ENCODE data around the gene TECTB. TPM values are rescaled to one million over a fixed set of nuclear protein-coding genes. Genes with fewer than 3 reads are reported as not detected.

TECTB gene
- polyA plus RNA-seq, 4 donors = 0.03 to 0.18 TPM; not detected in 2

- WGBS, 3 donors = 75 to 100% (median 92%) methylated on average over 1 of the region's 1 CpG
- FAIRE-seq = no peak
These were observed 65.6 kb downstream of the TECTB start for GRCh38 chr10:112348759-112349158.

GRCh38 chr10:112349521-112350085 lies 66.4 kb downstream of the TECTB start:
- H3K36me3 ChIP-seq (ENCODE audit: control insufficient read depth in 3 of 3, insufficient read depth in 2 of 3, low read depth in 1 of 3, low read length in 3 of 3) = no peaks in the 10 kb centered on the region
- no peaks in the 10 kb centered on the region for H3K9me3 ChIP-seq (ENCODE audit: control insufficient read depth in 2 of 2, insufficient read depth in 1 of 2, low read depth in 1 of 2, low read length in 1 of 2)
- H3K4me1 ChIP-seq (ENCODE audit: control insufficient read depth in 3 of 3, insufficient read depth in 2 of 3, low read depth in 1 of 3, low read length in 2 of 3) = no peaks in the 10 kb centered on the region
- WGBS, 3 donors = 96% methylated on average over 31 to 46 of the region's 46 CpGs
- no peak overlapping the region for H3K4me3 ChIP-seq (ENCODE audit: low read depth in 1 of 3, low read length in 3 of 3)
- H3K27ac ChIP-seq (ENCODE audit: low read depth in 1 of 3, low read length in 2 of 3) = no peak overlapping the region
- DNase-seq = no peak
- no peaks in the 10 kb centered on the region for H3K27me3 ChIP-seq (ENCODE audit: control insufficient read depth in 3 of 3, insufficient read depth in 3 of 3, low read length in 3 of 3)
- FAIRE-seq = no peak

More at GRCh38 chr10:112348759-112349158, 65.6 kb downstream of the TECTB start:
- Histone ChIP-seq H3K27me3 (ENCODE audit: control insufficient read depth in 3 of 3, insufficient read depth in 3 of 3, low read length in 3 of 3) (no peaks in the 10 kb centered on the region), H3K4me1 (ENCODE audit: control insufficient read depth in 3 of 3, insufficient read depth in 2 of 3, low read depth in 1 of 3, low read length in 2 of 3) (no peaks in the 10 kb centered on the region), H3K36me3 (ENCODE audit: control insufficient read depth in 3 of 3, insufficient read depth in 2 of 3, low read depth in 1 of 3, low read length in 3 of 3) (no peaks in the 10 kb centered on the region), H3K27ac (ENCODE audit: low read depth in 1 of 3, low read length in 2 of 3) (no peak overlapping the region), H3K9me3 (ENCODE audit: control insufficient read depth in 2 of 2, insufficient read depth in 1 of 2, low read depth in 1 of 2, low read length in 1 of 2) (no peaks in the 10 kb centered on the region), H3K4me3 (ENCODE audit: low read depth in 1 of 3, low read length in 3 of 3) (no peak overlapping the region)
- no peak for DNase-seq

- FAIRE-seq = no peak
- whole genome bisulfite sequencing, 3 donors = 88 to 95% (median 93%) methylated on average over 8 of the region's 8 CpGs
These were observed 67.9 kb downstream of the TECTB start for GRCh38 chr10:112351146-112351545.

GRCh38 chr10:112352044-112352443 lies 68.8 kb downstream of the TECTB start:
- no peaks in the 10 kb centered on the region for H3K36me3 ChIP-seq (ENCODE audit: control insufficient read depth in 3 of 3, insufficient read depth in 2 of 3, low read depth in 1 of 3, low read length in 3 of 3)
- 24 to 65% (median 35%) methylated on average over 3 of the region's 3 CpGs for WGBS, 3 donors
- no peaks in the 10 kb centered on the region for H3K4me1 ChIP-seq (ENCODE audit: control insufficient read depth in 3 of 3, insufficient read depth in 2 of 3, low read depth in 1 of 3, low read length in 2 of 3)
- no peaks in the 10 kb centered on the region for H3K27me3 ChIP-seq (ENCODE audit: control insufficient read depth in 3 of 3, insufficient read depth in 3 of 3, low read length in 3 of 3)
- no peak overlapping the region for H3K27ac ChIP-seq (ENCODE audit: low read depth in 1 of 3, low read length in 2 of 3)
- H3K9me3 ChIP-seq (ENCODE audit: control insufficient read depth in 2 of 2, insufficient read depth in 1 of 2, low read depth in 1 of 2, low read length in 1 of 2) = no peaks in the 10 kb centered on the region
- H3K4me3 ChIP-seq (ENCODE audit: low read depth in 1 of 3, low read length in 3 of 3) = no peak overlapping the region
- FAIRE-seq (no peak), DNase-seq (peak; percentile 54 to 68)

More at GRCh38 chr10:112351146-112351545, 67.9 kb downstream of the TECTB start:
- Histone ChIP-seq H3K4me3 (ENCODE audit: low read depth in 1 of 3, low read length in 3 of 3) (no peak overlapping the region), H3K27ac (ENCODE audit: low read depth in 1 of 3, low read length in 2 of 3) (no peak overlapping the region), H3K4me1 (ENCODE audit: control insufficient read depth in 3 of 3, insufficient read depth in 2 of 3, low read depth in 1 of 3, low read length in 2 of 3) (no peaks in the 10 kb centered on the region), H3K9me3 (ENCODE audit: control insufficient read depth in 2 of 2, insufficient read depth in 1 of 2, low read depth in 1 of 2, low read length in 1 of 2) (no peaks in the 10 kb centered on the region), H3K36me3 (ENCODE audit: control insufficient read depth in 3 of 3, insufficient read depth in 2 of 3, low read depth in 1 of 3, low read length in 3 of 3) (no peaks in the 10 kb centered on the region), H3K27me3 (ENCODE audit: control insufficient read depth in 3 of 3, insufficient read depth in 3 of 3, low read length in 3 of 3) (no peaks in the 10 kb centered on the region)
- DNase-seq = no peak

- no peaks in the 10 kb centered on the region for H3K4me1 ChIP-seq (ENCODE audit: control insufficient read depth in 3 of 3, insufficient read depth in 2 of 3, low read depth in 1 of 3, low read length in 2 of 3)
- no peaks in the 10 kb centered on the region for H3K27me3 ChIP-seq (ENCODE audit: control insufficient read depth in 3 of 3, insufficient read depth in 3 of 3, low read length in 3 of 3)
- no peaks in the 10 kb centered on the region for H3K36me3 ChIP-seq (ENCODE audit: control insufficient read depth in 3 of 3, insufficient read depth in 2 of 3, low read depth in 1 of 3, low read length in 3 of 3)
- FAIRE-seq = no peak
- H3K27ac ChIP-seq (ENCODE audit: low read depth in 1 of 3, low read length in 2 of 3) = no peak overlapping the region
- no peaks in the 10 kb centered on the region for H3K9me3 ChIP-seq (ENCODE audit: control insufficient read depth in 2 of 2, insufficient read depth in 1 of 2, low read depth in 1 of 2, low read length in 1 of 2)
- H3K4me3 ChIP-seq (ENCODE audit: low read depth in 1 of 3, low read length in 3 of 3) = no peak overlapping the region
- no peak for DNase-seq
These were observed 69.8 kb downstream of the TECTB start for GRCh38 chr10:112353046-112353445.

Other genes starting within 250 kb of the TECTB start
- 10 to 100 TPM in 2 of 4 donors, 1 to 10 TPM in 2; 1.1 to 24.6 (median 11.7) TPM for gene GPAM, start 99.6 kb upstream of the TECTB start, polyA plus RNA-seq
- gene ACSL5, start 90.7 kb downstream of the TECTB start, polyA plus RNA-seq = 100 to 1,000 TPM; 163 to 425 (median 292) TPM
- 10 to 100 TPM; 39.1 to 79.8 (median 50.7) TPM for gene ZDHHC6, start 163.5 kb downstream of the TECTB start, polyA plus RNA-seq
- gene VTI1A, start 163.8 kb downstream of the TECTB start, polyA plus RNA-seq = 10 to 100 TPM; 13.8 to 16.8 (median 16.0) TPM